Pancreas (tissue), 10 donors: ENCODE results near the gene SPAG16. TPM values are rescaled to one million over a fixed set of nuclear protein-coding genes. Genes with fewer than 3 reads are reported as not detected.

ENCODE experiments used
- ATAC-seq, 4 donors: fragments of 200-7000 bp; cut with Tn5 transposase; one replicate each; pipeline versions ENCODE4 v1.8.0 to v1.9.1; 2020; ENCODE audit warnings: mild to moderate bottlenecking in 4 of 4, moderate library complexity in 4 of 4
- DNase-seq, 6 donors: peaks; one replicate each; pipeline ENCODE4 v3.0.0-alpha.2; 2020
- FAIRE-seq: peaks from 2 replicates; lab custom pipeline; 2012; peaks lifted over from hg19 to GRCh38; lab: Jason Lieb, UNC
- H3K27ac ChIP-seq, 4 donors: fragments of 200-600 bp; sonication (generic); 1 replicate in 3 of 4; 2 replicates in 1 of 4; pipeline versions ENCODE4 v1.5.0 to v1.8.0; 2020
- H3K27me3 ChIP-seq, 4 donors: fragments of 200-600 bp; one replicate each; pipeline ENCODE4 v1.8.0; 2021
- H3K36me3 ChIP-seq, 3 donors: fragments of 200-600 bp; sonication (generic) in 1 of 3; one replicate each; pipeline versions ENCODE4 v1.5.0 to v1.8.0; 2020 to 2021
- H3K4me1 ChIP-seq, 3 donors: fragments of 200-600 bp; one replicate each; pipeline ENCODE4 v1.8.0; 2021
- H3K4me3 ChIP-seq, 4 donors: fragments of 200-600 bp; sonication (generic) in 2 of 4; one replicate each; pipeline versions ENCODE4 v1.5.0 to v1.8.0; 2020 to 2021
- H3K9me3 ChIP-seq, 4 donors: fragments of 200-600 bp; one replicate each; pipeline ENCODE4 v1.8.0; 2021
- WGBS, 2 donors: extraction: QIAGEN DNeasy Blood & Tissue Kit; methylation state at CpG; one replicate each; pipeline ENCODE4 v1.1.7; 2013; 5-methylcytosine and 5-hydroxymethylcytosine counted together
- intact Hi-C, 3 donors: fragments of 100-400 bp; cut with DNase I; formaldehyde crosslinking; loops; one replicate each; pipeline versions ENCODE4 v1.11.1 to v1.14.2; 2022
- polyA plus RNA-seq, 2 donors: library from polyadenylated mRNA; stranded (reverse); fragments of 200-250 nt; gene quantifications; one replicate each; pipeline ENCODE4 v1.2.3, GENCODE V29; 2013
- total RNA-seq, 6 donors: library from RNA; stranded (reverse); fragmentation: NEBNext Ultra II Directional in 4 of 6; extraction: Animal tissue kit (Norgen Biotek cat#: 25700) in 4 of 6; gene quantifications; one replicate each; pipeline versions ENCODE4 v1.2.1 to v1.2.4, GENCODE V29; 2021 to 2023
- TF ChIP-seq, protein P1 (sequence below), 4 donors: fragments of 200-600 bp; sonication (generic) in 3 of 4; IDR thresholded peaks; one replicate each; pipeline versions ENCODE4 v1.5.0 to v1.8.0; 2021; ENCODE audit warnings: antibody characterized with exemption in 4 of 4
- donor health status: healthy with polysubstance abuse.
- donor health status: DM: no; HTN: no; CAD: no; lungs with moderate emphysema.
- donor health status: DM: no; HTN: no; CAD: no.
- donor health status: control.
- donor health status: control.
- donor health status: Bipolar disorder and iron deficiency.
- donor health status: DM: yes; HTN: yes; CAD: no.
- donor health status: DM: no; HTN: no; CAD: no.
- donor health status: DM: no; HTN: no; CAD: no.
- donor health status: DM: yes; HTN: yes; CAD: no.

The SPAG16 gene
- total and polyA plus RNA-seq, 8 donors, result 9.7 to 25.7 (median 11.7) TPM

DNA sequence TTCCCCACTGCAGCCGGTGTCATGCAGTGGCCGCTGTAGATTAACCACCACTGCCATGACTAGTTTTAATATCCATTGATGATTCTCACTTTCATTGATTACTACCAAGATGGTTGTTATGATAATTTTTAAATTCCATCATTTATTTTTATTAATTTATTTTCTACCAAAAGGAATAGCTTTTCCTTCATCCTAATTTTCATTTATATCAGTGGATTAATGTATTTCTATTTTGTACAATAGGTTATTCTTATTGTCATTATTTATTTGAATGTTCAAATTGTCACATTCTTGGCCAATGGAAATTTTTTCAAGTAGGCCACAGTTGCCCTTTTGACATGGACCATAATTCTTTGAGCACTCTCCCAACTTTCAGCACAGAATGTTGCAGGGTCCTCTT lies 751.7 kb downstream of the SPAG16 start:
- no peak overlapping the region for H3K27ac ChIP-seq
- H3K4me1 ChIP-seq, result no peaks in the 10 kb centered on the region
- H3K36me3 ChIP-seq, result no peaks in the 10 kb centered on the region
- DNase-seq, result no peak
- no peak overlapping the region for H3K4me3 ChIP-seq
- intact Hi-C loops, result no loop called here
- H3K27me3 ChIP-seq, result no peaks in the 10 kb centered on the region
- TF ChIP-seq, protein P1, sequence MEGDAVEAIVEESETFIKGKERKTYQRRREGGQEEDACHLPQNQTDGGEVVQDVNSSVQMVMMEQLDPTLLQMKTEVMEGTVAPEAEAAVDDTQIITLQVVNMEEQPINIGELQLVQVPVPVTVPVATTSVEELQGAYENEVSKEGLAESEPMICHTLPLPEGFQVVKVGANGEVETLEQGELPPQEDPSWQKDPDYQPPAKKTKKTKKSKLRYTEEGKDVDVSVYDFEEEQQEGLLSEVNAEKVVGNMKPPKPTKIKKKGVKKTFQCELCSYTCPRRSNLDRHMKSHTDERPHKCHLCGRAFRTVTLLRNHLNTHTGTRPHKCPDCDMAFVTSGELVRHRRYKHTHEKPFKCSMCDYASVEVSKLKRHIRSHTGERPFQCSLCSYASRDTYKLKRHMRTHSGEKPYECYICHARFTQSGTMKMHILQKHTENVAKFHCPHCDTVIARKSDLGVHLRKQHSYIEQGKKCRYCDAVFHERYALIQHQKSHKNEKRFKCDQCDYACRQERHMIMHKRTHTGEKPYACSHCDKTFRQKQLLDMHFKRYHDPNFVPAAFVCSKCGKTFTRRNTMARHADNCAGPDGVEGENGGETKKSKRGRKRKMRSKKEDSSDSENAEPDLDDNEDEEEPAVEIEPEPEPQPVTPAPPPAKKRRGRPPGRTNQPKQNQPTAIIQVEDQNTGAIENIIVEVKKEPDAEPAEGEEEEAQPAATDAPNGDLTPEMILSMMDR (IDR thresholded peaks at IDR 0.05), result no peak
- no peak for FAIRE-seq
- no peaks in the 10 kb centered on the region for H3K9me3 ChIP-seq
- 90 to 92% methylated on average over 2 of the region's 2 CpGs for WGBS, 2 donors
- no peak for ATAC-seq

DNA sequence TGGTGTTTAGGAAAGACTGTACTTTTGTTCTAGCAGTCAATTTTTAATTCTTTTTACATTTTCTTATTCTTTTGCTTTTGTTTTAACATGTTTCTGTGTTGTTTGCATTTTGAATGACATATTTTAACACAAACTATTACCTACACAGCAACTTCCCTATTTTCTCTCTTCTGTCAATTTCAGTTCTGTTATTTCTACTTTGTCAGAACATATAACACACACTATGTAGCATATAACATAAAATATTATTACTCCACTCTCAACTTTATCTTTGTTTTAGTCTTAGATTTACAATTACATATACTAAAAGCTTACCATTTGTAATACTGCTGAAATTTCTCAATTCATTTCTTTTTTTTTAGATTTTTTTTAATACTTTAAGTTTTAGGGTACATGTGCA lies 753.9 kb downstream of the SPAG16 start:
- FAIRE-seq, result no peak

DNA sequence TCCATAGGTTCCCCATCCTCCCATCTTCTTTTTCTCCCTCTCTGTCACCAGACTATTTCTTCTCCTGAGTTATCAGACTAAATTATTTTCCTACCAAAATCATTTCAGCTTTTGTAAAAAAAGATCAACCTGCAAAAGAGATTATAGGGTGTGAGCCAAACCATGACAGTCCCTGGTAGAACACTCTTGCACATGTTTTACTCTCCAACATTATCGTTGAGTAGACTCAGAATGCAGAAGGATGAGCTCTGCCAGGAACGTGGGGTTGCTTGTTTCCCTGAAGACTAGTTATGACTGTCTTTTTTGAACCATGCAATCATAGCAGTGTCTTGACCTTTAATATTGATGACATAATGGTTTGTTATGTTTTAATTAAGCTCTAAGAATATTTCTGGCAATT lies 766.5 kb downstream of the SPAG16 start:
- no peak overlapping the region for H3K27ac ChIP-seq
- 65 to 81% methylated on average over 2 of the region's 2 CpGs for WGBS, 2 donors
- intact Hi-C loops, result no loop called here
- H3K4me1 ChIP-seq, result no peaks in the 10 kb centered on the region
- no peaks in the 10 kb centered on the region for H3K36me3 ChIP-seq
- H3K4me3 ChIP-seq, result no peak overlapping the region
- FAIRE-seq, result no peak
- no peak for ATAC-seq
- no peak for DNase-seq
- peaks cover 0 to 3% (median 0%) of the 10 kb centered on the region in 4 donors for H3K9me3 ChIP-seq
- TF ChIP-seq, protein P1 (IDR thresholded peaks at IDR 0.05), result no peak
- H3K27me3 ChIP-seq, result no peaks in the 10 kb centered on the region

More for the DNA sequence above, 753.9 kb downstream of the SPAG16 start:
- Histone ChIP-seq H3K4me3 (no peak overlapping the region), H3K4me1 (no peaks in the 10 kb centered on the region), H3K27ac (no peak overlapping the region), H3K9me3 (no peaks in the 10 kb centered on the region), H3K36me3 (no peaks in the 10 kb centered on the region), H3K27me3 (no peaks in the 10 kb centered on the region)
- intact Hi-C loops, result no loop called here
- TF ChIP-seq, protein P1 (IDR thresholded peaks at IDR 0.05), result no peak
- DNase-seq, result no peak
- no peak for ATAC-seq

DNA sequence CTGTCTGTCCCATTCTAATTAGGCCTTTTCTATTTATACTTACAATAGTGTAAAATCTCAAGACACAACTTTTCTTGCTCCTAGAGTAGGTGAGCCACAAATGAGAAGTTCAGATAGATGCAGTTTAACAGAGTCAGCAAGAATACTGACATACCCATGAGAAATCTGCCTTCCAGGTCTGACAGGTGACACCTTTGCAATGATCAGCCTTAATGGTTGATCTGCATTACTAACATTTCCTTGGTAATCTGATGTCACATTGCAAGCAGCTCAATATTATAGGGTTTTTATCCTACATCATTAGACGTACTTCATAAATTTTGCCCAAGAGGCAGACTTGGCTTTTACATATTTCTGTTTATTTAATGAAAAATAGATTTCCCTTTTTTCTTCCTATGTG lies 767.3 kb downstream of the SPAG16 start:
- WGBS, 2 donors, result 59 to 79% methylated on average over 1 of the region's 1 CpG
- intact Hi-C loops, result no loop called here
- H3K27ac ChIP-seq, result no peak overlapping the region
- TF ChIP-seq, protein P1 (IDR thresholded peaks at IDR 0.05), result no peak
- FAIRE-seq (no peak), DNase-seq (no peak), ATAC-seq (no peak)
- H3K4me3 ChIP-seq, result no peak overlapping the region
- H3K27me3 ChIP-seq, result no peaks in the 10 kb centered on the region
- no peaks in the 10 kb centered on the region for H3K4me1 ChIP-seq
- no peaks in the 10 kb centered on the region for H3K36me3 ChIP-seq
- H3K9me3 ChIP-seq, result peaks cover 0 to 2% (median 0%) of the 10 kb centered on the region in 4 donors

DNA sequence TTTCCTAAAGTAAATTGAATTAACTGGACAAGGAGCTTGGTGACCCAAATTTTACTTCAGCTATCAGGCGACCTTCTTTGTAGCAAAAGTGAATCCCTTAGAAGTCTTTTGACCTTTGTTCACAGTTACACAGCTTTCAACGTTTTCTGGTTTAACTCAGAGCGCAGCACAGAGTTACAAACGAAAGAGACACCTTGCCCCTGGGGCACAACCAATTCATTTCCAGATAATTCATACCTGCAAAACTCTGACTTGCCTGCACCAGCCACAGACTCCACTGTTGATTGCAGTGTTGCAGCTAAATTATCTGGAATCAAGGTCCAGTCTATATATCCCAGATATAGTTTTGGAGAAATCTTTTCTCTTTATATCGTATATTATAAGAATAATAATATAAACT lies 768.0 kb downstream of the SPAG16 start:
- ATAC-seq, result no peak
- H3K27ac ChIP-seq, result no peak overlapping the region
- H3K4me1 ChIP-seq, result no peaks in the 10 kb centered on the region
- intact Hi-C loops, result no loop called here
- TF ChIP-seq, protein P1 (IDR thresholded peaks at IDR 0.05), result no peak
- H3K27me3 ChIP-seq, result no peaks in the 10 kb centered on the region
- 51 to 53% methylated on average over 5 of the region's 5 CpGs for WGBS, 2 donors
- H3K4me3 ChIP-seq, result no peak overlapping the region
- H3K9me3 ChIP-seq, result no peaks in the 10 kb centered on the region
- DNase-seq, result no peak
- FAIRE-seq, result no peak
- no peaks in the 10 kb centered on the region for H3K36me3 ChIP-seq
